Activated CD4-positive, alpha-beta T cell treated with anti-CD3 and anti-CD28 coated beads, Interleukin-2, amount 50 U/mL, for 24 hours (primary cell): ENCODE results near the gene UBE2E3.

Experiments used
- DNase-seq, 2 donors: peaks; one replicate each; pipeline ENCODE4 v3.0.0-alpha.2; 2020; ENCODE audit warnings: low read depth in 1 of 2, low spot score in 1 of 2

The UBE2E3 gene

GRCh38 chr2:180978903-180979748 is 1.3 kb upstream of the UBE2E3 start:
- no peak for DNase-seq

- no peak for DNase-seq
Observed at GRCh38 chr2:180979749-180980105, 678 bp upstream of the UBE2E3 start.

DNA sequence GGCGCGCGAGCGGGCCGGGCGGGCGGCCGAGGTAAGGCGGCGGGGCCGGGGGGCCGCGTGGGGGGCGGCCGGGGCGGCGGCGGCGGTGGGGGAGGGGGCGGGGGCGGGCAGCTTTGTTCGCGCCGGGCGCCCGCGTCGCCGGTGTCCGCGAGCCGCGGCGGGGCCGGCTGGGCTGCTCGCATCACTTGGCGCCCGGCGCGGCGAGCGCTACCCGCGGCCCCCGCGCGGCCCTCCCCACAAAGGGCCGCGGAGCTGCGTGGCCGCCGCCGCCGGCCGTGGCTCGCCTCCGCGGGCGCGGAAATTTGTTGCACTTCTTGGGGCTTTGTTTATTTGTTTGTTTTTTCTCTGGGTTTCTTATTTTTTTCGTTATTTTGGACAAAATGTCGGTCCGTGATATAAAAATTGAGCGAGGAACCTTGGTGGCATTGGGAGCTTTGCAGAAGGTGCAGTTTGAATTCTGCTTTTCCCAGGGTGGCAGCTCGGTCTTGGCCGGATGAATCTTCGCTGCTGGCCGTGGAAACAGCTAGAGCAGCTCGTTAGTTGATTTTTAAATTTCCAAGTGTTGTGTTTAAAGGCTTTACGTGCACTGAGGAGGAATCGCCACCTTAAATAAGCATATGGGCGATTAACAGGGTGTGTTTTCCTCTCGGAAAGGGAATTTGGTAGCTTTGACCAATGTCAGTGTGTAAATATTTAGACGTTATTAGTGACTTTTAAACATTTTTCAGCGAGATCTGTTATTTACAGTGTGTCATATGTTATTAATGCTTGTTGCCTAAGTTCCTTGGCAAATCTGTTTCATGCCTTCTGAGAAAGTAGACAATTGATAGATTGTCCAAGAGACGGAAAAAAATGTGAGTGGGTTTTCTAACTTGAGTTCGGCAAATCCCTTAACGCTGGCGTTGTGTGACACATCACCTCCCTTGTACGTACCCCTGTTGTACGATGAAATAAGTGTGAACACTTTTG is 822 bp downstream of the UBE2E3 start:
- peak in 1 of 2 donors; percentile 2 for DNase-seq

- peak in 1 of 2 donors; percentile 6 for DNase-seq
Observed at GRCh38 chr2:180983468-180984242, 3.2 kb downstream of the UBE2E3 start.

DNA sequence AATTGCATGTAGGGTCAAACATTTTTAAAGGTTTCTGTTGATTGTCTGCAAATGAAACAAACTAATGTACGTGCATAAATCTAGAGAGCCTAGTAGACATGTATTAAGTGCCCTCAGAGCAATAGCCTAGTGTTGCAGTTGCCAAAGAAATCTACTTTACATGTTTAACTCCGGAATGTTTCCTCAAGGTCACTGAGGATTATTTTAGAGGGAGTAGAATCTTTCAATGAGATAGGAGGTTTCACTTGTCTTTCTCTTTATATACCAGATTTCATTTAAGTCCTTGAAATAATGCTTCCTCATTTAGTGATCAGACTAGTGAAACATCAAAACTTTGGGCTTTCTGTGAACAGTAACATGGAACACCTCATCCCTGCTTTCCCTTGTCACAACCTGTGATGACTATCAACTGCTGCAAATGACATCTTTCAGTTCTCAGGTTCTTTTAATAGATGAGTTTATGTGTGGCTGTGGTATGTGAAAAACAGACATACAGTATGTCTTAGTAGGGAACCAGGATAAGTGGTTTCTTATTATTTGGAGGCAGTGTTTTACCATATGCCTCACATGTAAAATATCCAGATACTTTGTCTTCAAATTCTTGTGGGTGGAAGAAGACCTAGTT is 5.5 kb downstream of the UBE2E3 start:
- DNase-seq, result no peak

DNA sequence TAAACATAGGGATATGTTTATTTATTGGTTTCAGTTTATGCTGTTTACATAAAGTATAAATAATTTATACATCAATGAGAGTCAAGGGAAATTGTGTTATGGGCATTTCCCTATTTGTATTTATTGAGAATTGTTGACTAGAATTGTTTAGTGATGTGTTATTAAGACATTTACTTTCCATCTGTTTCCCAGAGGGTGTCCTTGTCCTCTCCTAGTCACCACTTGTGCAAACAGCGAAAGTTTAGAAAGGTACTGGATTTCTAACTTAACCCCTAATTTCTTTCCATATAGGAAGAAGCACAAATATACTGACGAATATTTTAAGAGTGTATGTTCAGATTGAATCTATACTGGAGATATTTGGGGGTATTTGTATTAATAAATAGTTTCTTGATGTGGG is 6.7 kb downstream of the UBE2E3 start:
- no peak for DNase-seq

- DNase-seq, result no peak
Observed at GRCh38 chr2:180990337-180990736, 9.9 kb downstream of the UBE2E3 start.

DNA sequence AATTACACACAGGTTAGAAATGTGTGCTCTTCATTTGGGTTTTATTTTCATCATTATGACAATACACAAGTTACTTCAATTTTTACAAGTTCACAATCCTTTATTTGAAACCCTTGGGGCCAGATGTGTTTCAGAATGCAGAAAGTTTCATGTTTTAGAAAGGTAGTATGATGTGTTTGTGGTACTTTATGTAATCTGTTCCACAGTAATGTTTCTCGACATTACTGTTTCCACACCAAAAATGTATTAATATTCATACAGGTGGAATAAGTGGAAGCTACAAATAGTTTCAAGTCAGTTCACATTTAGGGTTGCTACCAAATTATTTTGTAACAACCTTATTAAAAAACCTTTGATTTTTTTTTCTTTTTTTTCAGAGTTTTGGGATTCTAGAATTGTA is 10.4 kb downstream of the UBE2E3 start:
- DNase-seq, result no peak

DNA sequence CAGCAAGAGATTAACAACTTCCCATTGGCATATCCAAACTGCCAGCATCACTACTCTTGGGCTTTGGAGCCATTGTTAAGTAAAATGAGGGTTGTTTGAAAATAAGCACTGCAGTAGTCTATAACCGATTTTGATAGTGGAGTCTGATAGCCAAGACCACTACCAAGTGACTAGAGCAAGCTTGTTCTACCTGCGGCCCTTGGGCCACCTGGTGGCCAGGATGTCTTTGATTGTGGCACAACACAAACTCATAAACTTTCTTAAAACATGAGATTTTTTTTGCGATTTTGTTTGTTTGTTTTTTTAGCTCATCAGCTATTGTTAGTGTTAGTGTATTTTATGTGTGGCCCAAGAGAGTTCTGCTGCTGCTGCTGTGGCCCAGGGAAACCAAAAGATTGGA is 11.0 kb downstream of the UBE2E3 start:
- DNase-seq, result no peak

- DNase-seq, result no peak
Observed at GRCh38 chr2:180991820-180992219, 11.4 kb downstream of the UBE2E3 start.

DNA sequence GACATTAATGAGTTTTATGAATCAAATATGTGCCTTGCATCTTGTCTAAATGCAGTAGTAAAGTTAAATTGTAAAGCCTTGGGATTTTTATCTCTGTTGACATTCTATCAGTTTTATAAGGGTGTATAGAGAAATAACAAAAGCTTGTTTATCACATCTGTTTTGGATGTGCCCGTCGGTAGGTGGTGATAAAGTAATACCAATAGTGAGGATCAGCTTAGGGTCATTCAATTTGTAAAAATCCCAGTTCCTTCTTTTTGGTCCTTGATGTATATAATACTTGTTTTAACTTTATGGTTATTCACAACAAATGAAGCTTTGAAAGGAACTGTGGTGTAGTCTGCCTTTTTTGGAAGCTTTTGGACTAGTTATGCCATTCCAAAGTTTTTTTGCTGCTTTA is 12.6 kb downstream of the UBE2E3 start:
- no peak for DNase-seq

DNA sequence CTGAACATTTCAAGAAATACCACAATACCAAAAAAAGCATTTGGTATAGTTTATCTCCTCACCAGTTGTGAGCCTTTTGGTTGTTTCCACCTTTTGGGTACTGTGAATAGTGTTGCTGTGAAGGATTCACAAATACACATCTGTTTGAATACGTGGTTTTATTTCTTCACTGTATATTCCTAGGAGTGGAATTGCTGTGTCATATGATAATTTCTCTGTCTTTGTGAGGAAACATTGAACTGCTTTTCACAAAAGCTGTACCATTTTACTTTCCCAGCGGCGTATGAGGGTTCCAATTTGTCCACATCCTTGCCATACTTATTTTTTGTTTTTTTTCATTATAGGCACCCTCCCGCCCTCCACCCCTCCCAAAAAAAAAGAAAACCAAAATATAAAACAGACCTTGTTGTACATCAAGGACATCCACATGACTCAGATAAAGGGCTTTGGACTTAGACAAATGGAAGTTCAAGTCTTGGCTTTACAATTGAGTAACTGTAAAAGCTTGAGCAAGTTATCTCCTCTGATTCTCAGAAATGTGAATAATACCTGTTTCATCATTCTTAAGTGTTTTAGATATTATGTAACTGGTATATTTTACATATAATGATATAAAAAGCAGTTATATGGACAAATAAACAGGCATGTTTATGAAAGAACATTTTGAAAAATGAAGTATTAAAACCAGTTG is 19.0 kb downstream of the UBE2E3 start:
- DNase-seq, result no peak

- DNase-seq, result no peak
Observed at GRCh38 chr2:181004647-181005325, 24.4 kb downstream of the UBE2E3 start.

DNA sequence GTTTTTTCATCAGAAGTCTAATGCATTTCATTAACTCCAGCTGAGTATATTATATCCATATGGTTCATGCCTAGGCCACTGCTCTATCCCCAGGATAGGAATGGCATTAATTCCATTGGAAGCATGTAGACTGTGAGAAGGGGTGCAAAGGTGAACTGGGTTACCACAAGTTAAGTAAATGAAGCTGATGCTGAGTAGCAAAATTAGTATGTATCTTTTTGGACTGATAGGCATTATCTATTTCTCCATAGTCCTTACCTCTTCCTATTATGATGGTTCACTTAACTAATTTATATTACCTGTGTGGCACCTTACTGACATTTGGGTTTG is 24.9 kb downstream of the UBE2E3 start:
- no peak for DNase-seq

DNA sequence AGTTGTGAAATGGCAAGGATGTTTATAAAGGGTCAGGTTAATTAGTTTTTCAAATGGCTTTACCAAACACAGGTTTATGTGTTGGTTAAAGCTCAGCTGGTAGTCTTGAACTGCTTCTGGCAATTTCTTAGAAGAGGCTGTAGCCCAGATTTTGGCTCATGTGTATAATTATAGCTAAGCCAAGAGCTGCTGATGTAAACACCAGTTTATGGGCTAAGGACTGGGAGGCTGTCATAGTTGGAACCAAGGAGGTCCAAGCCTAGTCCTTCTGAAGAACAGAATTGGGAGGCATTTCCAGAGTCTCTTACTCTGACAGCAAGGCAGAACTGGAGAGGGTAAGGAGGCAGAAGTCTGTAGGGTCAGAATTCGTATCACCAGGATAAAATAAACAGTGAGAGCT is 25.4 kb downstream of the UBE2E3 start:
- DNase-seq, result no peak

GRCh38 chr2:181007086-181007837 is 26.9 kb downstream of the UBE2E3 start:
- no peak for DNase-seq

DNA sequence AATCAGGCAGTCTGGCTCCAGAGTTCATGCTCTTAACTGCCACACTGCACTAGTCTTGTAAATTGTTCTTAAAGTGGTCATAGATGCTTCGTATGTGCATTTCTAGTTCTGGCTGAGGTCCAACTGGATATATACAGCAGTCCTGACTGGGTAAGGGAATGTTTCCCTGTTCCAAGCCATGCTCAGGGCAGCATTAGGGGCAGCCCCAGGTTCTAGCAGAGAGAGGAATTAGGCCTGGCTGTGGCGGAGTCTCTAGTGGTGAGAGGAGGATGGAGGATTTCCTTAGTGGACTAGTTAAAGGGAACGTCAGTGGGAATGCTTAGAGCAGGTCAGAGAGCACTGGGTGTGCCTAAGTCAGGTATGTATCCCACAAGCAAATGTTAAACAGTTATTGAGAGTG is 28.0 kb downstream of the UBE2E3 start:
- DNase-seq, result no peak

DNA sequence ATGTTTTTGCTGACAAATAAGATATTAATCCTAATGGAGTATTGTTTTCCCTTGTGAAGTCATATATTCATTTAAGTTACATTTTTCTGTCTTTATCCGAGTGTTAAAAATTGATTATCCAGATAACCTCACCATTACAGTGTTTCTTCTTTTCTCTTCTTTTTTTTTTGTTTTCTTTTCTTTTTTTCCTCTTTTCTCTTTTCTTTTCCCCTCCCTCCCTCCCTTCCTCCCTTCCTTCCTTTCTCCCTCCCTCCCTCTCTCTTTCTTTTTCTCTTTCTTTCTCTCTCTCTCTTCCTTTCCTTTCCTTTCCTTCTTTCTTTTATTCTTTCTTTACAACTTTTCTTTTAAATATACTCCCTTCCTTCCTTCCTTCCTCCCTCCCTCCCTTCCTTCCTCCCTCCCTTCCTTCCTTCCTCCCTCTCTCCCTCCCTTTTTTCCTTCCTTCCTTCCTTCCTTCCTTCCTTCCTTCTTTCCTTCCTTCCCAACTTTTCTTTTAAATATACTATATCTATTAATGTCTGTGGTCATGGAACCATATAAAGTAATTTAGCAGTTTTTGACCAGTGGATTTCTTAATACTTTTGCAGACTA is 40.9 kb downstream of the UBE2E3 start:
- no peak for DNase-seq

- no peak for DNase-seq
Observed at GRCh38 chr2:181022652-181023051, 42.2 kb downstream of the UBE2E3 start.
